Peyer's patch (tissue), 4 donors: ENCODE results near the gene GNG7.

Experiments
- POLR2A ChIP-seq, 2 donors: fragments of 450-650 bp; IDR thresholded peaks; one replicate each; pipeline ENCODE4 v1.5.1; 2017; ENCODE audit warnings: antibody characterized with exemption in 2 of 2, mild to moderate bottlenecking in 2 of 2, moderate library complexity in 2 of 2
- TF ChIP-seq, protein P1 (sequence below), 6 experiments: fragments of 450-650 bp in 4 of 6; fragments of 200-600 bp in 2 of 6; sonication (generic) in 1 of 6; IDR thresholded peaks; one replicate each; pipeline ENCODE4 v1.5.1; 2017 to 2019; ENCODE audit warnings: antibody characterized with exemption in 6 of 6, mild to moderate bottlenecking in 3 of 6, moderate library complexity in 1 of 6

GRCh38 chr19:2550431-2551171 lies 151.9 kb downstream of the GNG7 start:
- TF ChIP-seq, protein P1, sequence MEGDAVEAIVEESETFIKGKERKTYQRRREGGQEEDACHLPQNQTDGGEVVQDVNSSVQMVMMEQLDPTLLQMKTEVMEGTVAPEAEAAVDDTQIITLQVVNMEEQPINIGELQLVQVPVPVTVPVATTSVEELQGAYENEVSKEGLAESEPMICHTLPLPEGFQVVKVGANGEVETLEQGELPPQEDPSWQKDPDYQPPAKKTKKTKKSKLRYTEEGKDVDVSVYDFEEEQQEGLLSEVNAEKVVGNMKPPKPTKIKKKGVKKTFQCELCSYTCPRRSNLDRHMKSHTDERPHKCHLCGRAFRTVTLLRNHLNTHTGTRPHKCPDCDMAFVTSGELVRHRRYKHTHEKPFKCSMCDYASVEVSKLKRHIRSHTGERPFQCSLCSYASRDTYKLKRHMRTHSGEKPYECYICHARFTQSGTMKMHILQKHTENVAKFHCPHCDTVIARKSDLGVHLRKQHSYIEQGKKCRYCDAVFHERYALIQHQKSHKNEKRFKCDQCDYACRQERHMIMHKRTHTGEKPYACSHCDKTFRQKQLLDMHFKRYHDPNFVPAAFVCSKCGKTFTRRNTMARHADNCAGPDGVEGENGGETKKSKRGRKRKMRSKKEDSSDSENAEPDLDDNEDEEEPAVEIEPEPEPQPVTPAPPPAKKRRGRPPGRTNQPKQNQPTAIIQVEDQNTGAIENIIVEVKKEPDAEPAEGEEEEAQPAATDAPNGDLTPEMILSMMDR (IDR thresholded peaks at IDR 0.05): no peak
- TF ChIP-seq POLR2A (IDR thresholded peaks at IDR 0.05): no peak
